NCI-H460 (cell line): ENCODE data around the gene STBD1. TPM values are rescaled to one million over a fixed set of nuclear protein-coding genes. Genes with fewer than 3 reads are reported as not detected.
"Not testable (repeated sequence)": the region's sequence is repeated elsewhere in the genome, so short reads cannot be mapped to it uniquely, and the experiment has no call there.

ENCODE experiments used
- DNase-seq: peaks from one replicate; pipeline ENCODE4 v3.0.0-alpha.2; 2016; ENCODE audit warnings: low read depth; ENCODE audit errors: extremely low read depth
- total RNA-seq: library from RNA; depleted of rRNA; stranded (reverse); fragments of >200 nt; shearing (Covaris generic); gene quantifications from 2 replicates; pipeline ENCODE4 v1.2.3, GENCODE V29; 2014

STBD1 gene
- total RNA-seq, 1 experiment from 2014 or later = 3.3 TPM

GRCh38 chr4:76282941-76283689 lies 23.4 kb upstream of the STBD1 start:
- DNase-seq = no peak

GRCh38 chr4:76283900-76284299 lies 22.6 kb upstream of the STBD1 start:
- DNase-seq = no peak

GRCh38 chr4:76287811-76288210 lies 18.7 kb upstream of the STBD1 start:
- not testable (repeated sequence) for DNase-seq

- no peak for DNase-seq
Measured at GRCh38 chr4:76292730-76293129, 13.8 kb upstream of the STBD1 start.

- no peak for DNase-seq
Measured at GRCh38 chr4:76293772-76294171, 12.8 kb upstream of the STBD1 start.

GRCh38 chr4:76296286-76296820 lies 10.2 kb upstream of the STBD1 start:
- no peak for DNase-seq

- no peak for DNase-seq
Measured at GRCh38 chr4:76298227-76298626, 8.3 kb upstream of the STBD1 start.

GRCh38 chr4:76300012-76300411 lies 6.5 kb upstream of the STBD1 start:
- no peak for DNase-seq

- DNase-seq = peak; percentile 25
Measured at GRCh38 chr4:76301068-76301774, 5.3 kb upstream of the STBD1 start.

- DNase-seq = no peak
Measured at GRCh38 chr4:76301775-76302162, 4.8 kb upstream of the STBD1 start.

GRCh38 chr4:76302826-76303438 lies 3.6 kb upstream of the STBD1 start:
- DNase-seq = no peak

- no peak for DNase-seq
Measured at GRCh38 chr4:76305033-76305687, 1.4 kb upstream of the STBD1 start.

GRCh38 chr4:76306882-76307659 lies 538 bp downstream of the STBD1 start:
- peak; percentile 26 for DNase-seq

- DNase-seq = no peak
Measured at GRCh38 chr4:76307660-76308014, 1.1 kb downstream of the STBD1 start.

- DNase-seq = no peak
Measured at GRCh38 chr4:76308548-76308947, 2.0 kb downstream of the STBD1 start.

GRCh38 chr4:76309939-76310550 lies 3.5 kb downstream of the STBD1 start:
- DNase-seq = no peak

GRCh38 chr4:76310683-76311082 lies 4.2 kb downstream of the STBD1 start:
- DNase-seq = no peak

GRCh38 chr4:76311896-76312331 lies 5.4 kb downstream of the STBD1 start:
- no peak for DNase-seq

GRCh38 chr4:76312457-76312856 lies 5.9 kb downstream of the STBD1 start:
- no peak for DNase-seq

GRCh38 chr4:76313547-76313946 lies 7.0 kb downstream of the STBD1 start:
- no peak for DNase-seq
